Fibroblast of lung (primary cell): ENCODE measurements around the gene KIF16B. TPM values are rescaled to one million over a fixed set of nuclear protein-coding genes. Genes with fewer than 3 reads are reported as not detected.

Source experiments
- DNase-seq, 2 donors: peaks; one replicate each; pipeline versions ENCODE4 v3.0.0 to v3.0.0-alpha.2; 2010; ENCODE audit warnings: low read depth in 2 of 2
- H2AFZ ChIP-seq: 2 replicates; pipeline ENCODE4 v1.5.1; 2012; ENCODE audit warnings: low read length, control low read depth, inconsistent platforms
- H3K27ac ChIP-seq: 2 replicates; pipeline ENCODE4 v1.5.1; 2011; ENCODE audit warnings: low read length, control low read depth; ENCODE audit not compliant: insufficient read depth
- H3K27me3 ChIP-seq: 2 replicates; pipeline ENCODE4 v1.5.1; 2011; ENCODE audit warnings: mild to moderate bottlenecking, low read length; ENCODE audit not compliant: control insufficient read depth, insufficient read depth
- H3K36me3 ChIP-seq: 2 replicates; pipeline ENCODE4 v1.5.1; 2011; ENCODE audit warnings: low read length; ENCODE audit not compliant: control insufficient read depth, insufficient read depth
- H3K4me1 ChIP-seq: 2 replicates; pipeline ENCODE4 v1.5.1; 2011; ENCODE audit warnings: low read length; ENCODE audit not compliant: control insufficient read depth, insufficient read depth; ENCODE audit errors: extremely low read depth
- H3K4me2 ChIP-seq: 2 replicates; pipeline ENCODE4 v1.5.1; 2011; ENCODE audit warnings: low read length, control low read depth; ENCODE audit not compliant: insufficient read depth; ENCODE audit errors: extremely low read depth
- H3K4me3 ChIP-seq, 4 experiments: fragments of 200-600 bp in 1 of 4; sonication (generic) in 1 of 4; replicated peaks in 1 of 4; 2 replicates each; pipeline ENCODE4 v1.5.1; 2011 to 2016; ENCODE audit warnings: low read length in 4 of 4, low read depth in 3 of 4, mild to moderate bottlenecking in 3 of 4, control low read depth in 2 of 4, inconsistent platforms in 1 of 4, mixed read lengths in 1 of 4; ENCODE audit not compliant: insufficient read depth in 1 of 4; ENCODE audit errors: control extremely low read depth in 1 of 4
- H3K79me2 ChIP-seq: 2 replicates; pipeline ENCODE4 v1.5.1; 2012; ENCODE audit warnings: mild to moderate bottlenecking, low read length, inconsistent platforms; ENCODE audit not compliant: control insufficient read depth, insufficient read depth
- H3K9ac ChIP-seq: 2 replicates; pipeline ENCODE4 v1.5.1; 2011; ENCODE audit warnings: mild to moderate bottlenecking, low read length, control low read depth; ENCODE audit not compliant: insufficient read depth
- H3K9me3 ChIP-seq: 2 replicates; pipeline ENCODE4 v1.5.1; 2012; ENCODE audit warnings: low read depth, low read length; ENCODE audit not compliant: control insufficient read depth, insufficient read depth
- H4K20me1 ChIP-seq: 2 replicates; pipeline ENCODE4 v1.5.1; 2011; ENCODE audit warnings: low read length; ENCODE audit not compliant: control insufficient read depth, insufficient read depth; ENCODE audit errors: extremely low read depth
- CTCF ChIP-seq, 2 donors: IDR thresholded peaks in 1 of 2; conservative IDR thresholded peaks in 1 of 2; 1 replicate in 1 of 2; 2 replicates in 1 of 2; pipeline ENCODE4 v1.5.1; 2011 to 2012; ENCODE audit warnings: low read length in 2 of 2, control low read depth in 1 of 2, inconsistent platforms in 1 of 2, low read depth in 1 of 2, mild to moderate bottlenecking in 1 of 2
- EZH2 ChIP-seq: IDR thresholded peaks from 2 replicates; pipeline ENCODE4 v1.5.1; 2012; ENCODE audit warnings: low read length, control low read depth, mild to moderate bottlenecking; ENCODE audit errors: missing control alignments
- polyA plus RNA-seq, 2 donors: library from polyadenylated mRNA; depleted of rRNA in 1 of 2; stranded (reverse) in 1 of 2; unstranded in 1 of 2; fragments of >200 nt; gene quantifications; 2 replicates each; pipeline ENCODE4 v1.2.1, GENCODE V29; 2011 to 2012; ENCODE audit warnings: missing spikeins in 1 of 2
- total RNA-seq: library from RNA; depleted of rRNA; stranded (reverse); fragments of >200 nt; gene quantifications from 2 replicates; pipeline ENCODE4 v1.2.1, GENCODE V29; 2014

KIF16B gene
- total and polyA plus RNA-seq, 2 donors (not counting 1 experiment from before 2014, with no cell fraction given): 7.7 to 17.3 TPM

- Histone ChIP-seq H3K4me3 (no peak overlapping the region), H2AFZ (no peak overlapping the region), H3K27me3 (no peaks in the 10 kb centered on the region), H3K4me1 (peaks cover 2% of the 10 kb centered on the region), H3K27ac (no peak overlapping the region), H3K9me3 (no peaks in the 10 kb centered on the region), H3K36me3 (no peaks in the 10 kb centered on the region), H4K20me1 (no peaks in the 10 kb centered on the region), H3K4me2 (no peak overlapping the region), H3K9ac (no peak overlapping the region), H3K79me2 (no peaks in the 10 kb centered on the region)
- peak in 1 of 2 donors; percentile 31 for DNase-seq
- TF ChIP-seq CTCF (conservative IDR thresholded peaks at IDR 0.05 in 1 of 2, IDR thresholded peaks at IDR 0.05 in 1 of 2; ENCODE audit: low read depth in 1 of 2, low read length in 2 of 2) (no peak), EZH2 (no peak)
These were observed 87.8 kb downstream of the KIF16B start for GRCh38 chr20:16485401-16485800.

- peaks cover 2% of the 10 kb centered on the region for H3K4me1 ChIP-seq
- TF ChIP-seq CTCF (conservative IDR thresholded peaks at IDR 0.05 in 1 of 2, IDR thresholded peaks at IDR 0.05 in 1 of 2; ENCODE audit: low read depth in 1 of 2, low read length in 2 of 2): no peak
- no peak for TF ChIP-seq EZH2
- no peak overlapping the region for H3K9ac ChIP-seq
- H3K9me3 ChIP-seq: no peaks in the 10 kb centered on the region
- no peak for DNase-seq
- no peak overlapping the region for H3K27ac ChIP-seq
- no peaks in the 10 kb centered on the region for H3K27me3 ChIP-seq
- no peak overlapping the region for H3K4me2 ChIP-seq
- H3K4me3 ChIP-seq: no peak overlapping the region
- no peaks in the 10 kb centered on the region for H4K20me1 ChIP-seq
- no peaks in the 10 kb centered on the region for H3K36me3 ChIP-seq
- H2AFZ ChIP-seq: no peak overlapping the region
- no peaks in the 10 kb centered on the region for H3K79me2 ChIP-seq
These were observed 90.2 kb downstream of the KIF16B start for GRCh38 chr20:16483024-16483423.

GRCh38 chr20:16481977-16482376 lies 91.3 kb downstream of the KIF16B start:
- no peak overlapping the region for H2AFZ ChIP-seq
- no peaks in the 10 kb centered on the region for H3K79me2 ChIP-seq
- no peak overlapping the region for H3K9ac ChIP-seq
- H3K27me3 ChIP-seq: no peaks in the 10 kb centered on the region
- no peak for DNase-seq
- no peaks in the 10 kb centered on the region for H3K36me3 ChIP-seq
- no peak overlapping the region for H3K4me3 ChIP-seq
- no peak overlapping the region for H3K27ac ChIP-seq
- H3K9me3 ChIP-seq: no peaks in the 10 kb centered on the region
- H4K20me1 ChIP-seq: no peaks in the 10 kb centered on the region
- no peak overlapping the region for H3K4me2 ChIP-seq
- TF ChIP-seq CTCF (conservative IDR thresholded peaks at IDR 0.05 in 1 of 2, IDR thresholded peaks at IDR 0.05 in 1 of 2; ENCODE audit: low read depth in 1 of 2, low read length in 2 of 2) (no peak), EZH2 (no peak)
- H3K4me1 ChIP-seq: peaks cover 2% of the 10 kb centered on the region
